ENCODE results near the gene TYW1B.
"Not testable (repeated sequence)": the region's sequence is repeated elsewhere in the genome, so short reads cannot be mapped to it uniquely, and the experiment has no call there.

GRCh38 chr7:72843166-72843565 is 15.2 kb upstream of the TYW1B start:
- not testable (repeated sequence) for TF ChIP-seq EZH2phosphoT487 (IDR thresholded peaks at IDR 0.05; ENCODE audit: borderline replicate concordance, low read length); CTCF (IDR thresholded peaks at IDR 0.05; ENCODE audit: low read depth, low read length, poor library complexity, severe bottlenecking)
